ENCODE data around the gene IFTAP.

IFTAP gene

DNA sequence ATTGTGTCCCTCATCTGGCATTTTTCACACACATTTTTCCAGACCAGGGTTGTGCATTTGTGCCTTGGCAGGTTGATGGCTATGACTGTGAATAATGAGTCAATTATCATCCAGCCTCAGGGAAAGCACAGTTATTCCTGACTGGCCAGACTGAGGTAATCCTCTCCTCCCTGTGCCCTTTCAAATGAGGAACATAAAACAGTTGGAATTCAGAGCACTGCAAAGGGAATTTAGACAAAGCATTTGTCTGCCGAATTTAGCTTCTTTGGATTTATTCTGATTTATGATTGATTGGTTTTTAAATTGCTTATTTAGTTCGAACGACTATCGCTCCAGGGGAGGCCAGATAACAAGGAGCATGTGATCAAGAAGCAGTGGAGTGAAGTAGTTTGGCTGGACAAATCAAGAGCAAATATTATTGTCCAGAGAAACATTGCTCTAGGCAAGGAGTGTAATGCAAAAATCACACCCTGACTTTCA, 34.5 kb downstream of the IFTAP start (continued):
- TF ChIP-seq ZNF518A (tag by site-specific recombination; conservative IDR thresholded peaks at IDR 0.05; ENCODE audit: low read depth): no peak
- TF ChIP-seq ZNF596 (tag by site-specific recombination; IDR thresholded peaks at IDR 0.05): peak; percentile 67
- TF ChIP-seq ZBTB17 (tag by site-specific recombination; IDR thresholded peaks at IDR 0.05): peak; percentile 37; the same call in 1 of the 2 replicates

- no peak for TF ChIP-seq SP2 (tag by site-specific recombination; IDR thresholded peaks at IDR 0.05)
- no peak for TF ChIP-seq YY2 (tag by site-specific recombination; IDR thresholded peaks at IDR 0.05)
- TF ChIP-seq ZNF654 (tag by site-specific recombination; IDR thresholded peaks at IDR 0.05; ENCODE audit: low read depth): no peak
- POLR2A ChIA-PET: no interaction called here
- Histone ChIP-seq H3K4me3 (ENCODE audit: low read depth, low read length) (no peak overlapping the region), H3K27ac (ENCODE audit: extremely low read depth, low read depth, low read length) (no peak overlapping the region), H3K9me3 (ENCODE audit: control insufficient read depth, insufficient read depth, low read depth, low read length) (no peaks in the 10 kb centered on the region), H3K4me1 (ENCODE audit: control insufficient read depth, insufficient read depth, low read length) (0 out of 2 replicates have a peak, but pooled peaks cover 2% of the 10 kb centered on the region), H3K36me3 (ENCODE audit: control insufficient read depth in 2 of 2, insufficient read depth in 1 of 2, low read length in 2 of 2) (no peaks in the 10 kb centered on the region)
- CTCF ChIA-PET: interaction anchor here (0.6 kb wide), 1 partner anchor 163 kb away, joined by 4 read pairs; no protein-coding TSS in a partner anchor
Measured at GRCh38 chr11:36631774-36632173, 37.5 kb downstream of the IFTAP start.

DNA sequence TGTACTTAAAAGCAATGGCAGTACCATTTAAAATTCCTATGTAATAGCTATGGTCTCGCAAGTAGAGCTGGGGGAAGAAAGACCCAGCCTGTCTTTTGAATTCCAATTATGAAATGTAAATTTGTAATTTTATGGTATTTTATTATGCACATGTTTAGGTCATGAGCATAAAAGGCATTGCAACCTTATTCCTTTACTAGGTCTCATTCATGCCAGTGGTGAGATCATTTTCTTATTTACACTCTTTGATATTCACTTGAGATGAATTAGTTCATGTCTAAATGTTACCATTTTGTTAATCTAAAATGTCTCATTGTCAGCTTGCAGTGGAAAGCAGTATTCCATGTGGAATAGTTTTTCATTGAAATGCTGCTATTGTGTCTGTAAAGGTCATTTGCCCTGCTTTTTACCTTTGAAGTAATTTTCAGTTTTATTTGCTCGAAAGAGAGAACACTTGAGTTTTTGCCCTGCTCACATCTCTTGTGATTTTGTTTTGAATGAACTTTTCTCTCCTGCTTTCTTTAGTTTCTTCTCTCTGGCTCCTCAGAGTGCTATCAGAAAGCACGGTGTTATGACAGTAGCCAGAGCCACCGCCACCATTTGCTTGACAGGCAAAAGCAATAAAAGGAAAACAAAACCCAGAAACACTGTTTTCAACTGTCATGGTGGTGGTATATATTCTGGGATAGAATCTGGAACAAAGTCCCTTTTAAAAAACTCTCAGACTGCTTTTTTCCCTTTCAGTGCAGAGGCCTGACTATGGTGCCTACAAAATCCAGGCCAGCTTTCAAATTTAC, 41.0 kb downstream of the IFTAP start:
- CTCF ChIA-PET: interaction anchor here (0.6 to 1.9 kb wide), 6 partner anchors 14 to 116 kb away, joined by 3 to 6 read pairs (median 3); no protein-coding TSS in a partner anchor
- no peaks in the 10 kb centered on the region for H3K9me3 ChIP-seq (ENCODE audit: control insufficient read depth, insufficient read depth, low read depth, low read length)

More for the DNA sequence above, 41.0 kb downstream of the IFTAP start:
- no peak overlapping the region for H3K4me3 ChIP-seq (ENCODE audit: low read depth, low read length)
- TF ChIP-seq ZBTB10 (tag by site-specific recombination; IDR thresholded peaks at IDR 0.05) (no peak), HOXC10 (CRISPR knock-in tag; IDR thresholded peaks at IDR 0.05) (no peak), ZNF37A (tag by site-specific recombination; IDR thresholded peaks at IDR 0.05) (no peak), SCRT1 (tag by site-specific recombination; IDR thresholded peaks at IDR 0.05; ENCODE audit: borderline replicate concordance) (no peak), ZNF501 (tag by site-specific recombination; IDR thresholded peaks at IDR 0.05) (no peak), ZNF560 (tag by site-specific recombination; IDR thresholded peaks at IDR 0.05; ENCODE audit: borderline replicate concordance) (no peak), ZNF16 (tag by site-specific recombination; IDR thresholded peaks at IDR 0.05; ENCODE audit: low read depth) (no peak), ZNF239 (tag by site-specific recombination; IDR thresholded peaks at IDR 0.05) (no peak)
- no peak overlapping the region for H3K27ac ChIP-seq (ENCODE audit: extremely low read depth, low read depth, low read length)
- POLR2A ChIA-PET: no interaction called here
- H3K4me1 ChIP-seq (ENCODE audit: control insufficient read depth, insufficient read depth, low read length): no peaks in the 10 kb centered on the region
- no peaks in the 10 kb centered on the region for H3K36me3 ChIP-seq (ENCODE audit: control insufficient read depth in 2 of 2, insufficient read depth in 1 of 2, low read length in 2 of 2)
